ENCODE measurements around the gene RAX2. TPM values are rescaled to one million over a fixed set of nuclear protein-coding genes. Genes with fewer than 3 reads are reported as not detected.

RAX2 gene
- total RNA-seq, 1 donor from 2014 or later, result not detected

- no peak overlapping the region for H3K4me3 ChIP-seq (ENCODE audit: low read depth, low read length)
- peaks cover 21% of the 10 kb centered on the region for H3K27me3 ChIP-seq (ENCODE audit: control insufficient read depth, insufficient read depth, low read length)
- no peak for TF ChIP-seq CTCF (IDR thresholded peaks at IDR 0.05; ENCODE audit: insufficient read depth, low read length, poor library complexity, severe bottlenecking)
- H3K36me3 ChIP-seq (ENCODE audit: control insufficient read depth, insufficient read depth, low read length), result no peaks in the 10 kb centered on the region
- DNase-seq (ENCODE audit: low read depth), result no peak
Measured at GRCh38 chr19:3798137-3798536, 26.1 kb upstream of the RAX2 start.

- H3K27me3 ChIP-seq (ENCODE audit: control insufficient read depth, insufficient read depth, low read length), result peaks cover 10% of the 10 kb centered on the region
- DNase-seq (ENCODE audit: low read depth), result no peak
- no peaks in the 10 kb centered on the region for H3K36me3 ChIP-seq (ENCODE audit: control insufficient read depth, insufficient read depth, low read length)
- TF ChIP-seq CTCF (IDR thresholded peaks at IDR 0.05; ENCODE audit: insufficient read depth, low read length, poor library complexity, severe bottlenecking), result no peak
- H3K4me3 ChIP-seq (ENCODE audit: low read depth, low read length), result no peak overlapping the region
Measured at GRCh38 chr19:3796358-3796757, 24.3 kb upstream of the RAX2 start.

GRCh38 chr19:3793799-3794198, 21.8 kb upstream of the RAX2 start:
- no peaks in the 10 kb centered on the region for H3K27me3 ChIP-seq (ENCODE audit: control insufficient read depth, insufficient read depth, low read length)
- no peaks in the 10 kb centered on the region for H3K36me3 ChIP-seq (ENCODE audit: control insufficient read depth, insufficient read depth, low read length)
- no peak for DNase-seq (ENCODE audit: low read depth)
- no peak for TF ChIP-seq CTCF (IDR thresholded peaks at IDR 0.05; ENCODE audit: insufficient read depth, low read length, poor library complexity, severe bottlenecking)
- no peak overlapping the region for H3K4me3 ChIP-seq (ENCODE audit: low read depth, low read length)

GRCh38 chr19:3792114-3792513, 20.1 kb upstream of the RAX2 start:
- TF ChIP-seq CTCF (IDR thresholded peaks at IDR 0.05; ENCODE audit: insufficient read depth, low read length, poor library complexity, severe bottlenecking), result no peak
- H3K27me3 ChIP-seq (ENCODE audit: control insufficient read depth, insufficient read depth, low read length), result no peaks in the 10 kb centered on the region
- H3K4me3 ChIP-seq (ENCODE audit: low read depth, low read length), result no peak overlapping the region
- DNase-seq (ENCODE audit: low read depth), result no peak
- H3K36me3 ChIP-seq (ENCODE audit: control insufficient read depth, insufficient read depth, low read length), result no peaks in the 10 kb centered on the region

GRCh38 chr19:3790941-3791340, 18.9 kb upstream of the RAX2 start:
- peaks cover 8% of the 10 kb centered on the region for H3K27me3 ChIP-seq (ENCODE audit: control insufficient read depth, insufficient read depth, low read length)
- TF ChIP-seq CTCF (IDR thresholded peaks at IDR 0.05; ENCODE audit: insufficient read depth, low read length, poor library complexity, severe bottlenecking), result no peak
- H3K4me3 ChIP-seq (ENCODE audit: low read depth, low read length), result no peak overlapping the region
- H3K36me3 ChIP-seq (ENCODE audit: control insufficient read depth, insufficient read depth, low read length), result no peaks in the 10 kb centered on the region
- no peak for DNase-seq (ENCODE audit: low read depth)

- Histone ChIP-seq H3K27me3 (ENCODE audit: control insufficient read depth, insufficient read depth, low read length) (peaks cover 15% of the 10 kb centered on the region), H3K4me3 (ENCODE audit: low read depth, low read length) (no peak overlapping the region)
Measured at GRCh38 chr19:3790209-3790734, 18.2 kb upstream of the RAX2 start.

More at GRCh38 chr19:3790209-3790734, 18.2 kb upstream of the RAX2 start:
- TF ChIP-seq CTCF (IDR thresholded peaks at IDR 0.05; ENCODE audit: insufficient read depth, low read length, poor library complexity, severe bottlenecking), result no peak
- H3K36me3 ChIP-seq (ENCODE audit: control insufficient read depth, insufficient read depth, low read length), result no peaks in the 10 kb centered on the region
- DNase-seq (ENCODE audit: low read depth), result no peak
